H1 (cell line): ENCODE results near the gene IQSEC3.

Experiments used
- CEBPB ChIP-seq: IDR thresholded peaks from 2 replicates; pipeline ENCODE4 v1.6.1; 2012; ENCODE audit warnings: low read depth, low read length
- EP300 ChIP-seq, 2 experiments: IDR thresholded peaks; 1 replicate in 1 of 2; 2 replicates in 1 of 2; pipeline ENCODE4 v1.6.1; 2011 to 2012; ENCODE audit warnings: low read depth in 2 of 2, low read length in 2 of 2, mild to moderate bottlenecking in 2 of 2, borderline replicate concordance in 1 of 2, inconsistent platforms in 1 of 2, moderate library complexity in 1 of 2
- EZH2 ChIP-seq: fragments of 200-600 bp; sonication (generic); IDR thresholded peaks from 2 replicates; pipeline ENCODE4 v1.7.1; 2012; ENCODE audit warnings: low read depth, mild to moderate bottlenecking, moderate library complexity, low read length, inconsistent platforms; ENCODE audit not compliant: severe bottlenecking
- GABPA ChIP-seq: IDR thresholded peaks from 2 replicates; pipeline ENCODE4 v1.6.1; 2011; ENCODE audit warnings: mild to moderate bottlenecking, low read length, moderate library complexity, borderline replicate concordance; ENCODE audit not compliant: insufficient read depth
- HDAC2 ChIP-seq, 2 experiments: fragments of 300-600 bp in 1 of 2; sonication (generic) in 1 of 2; IDR thresholded peaks; 2 replicates each; pipeline ENCODE4 v1.6.1; 2011 to 2012; ENCODE audit warnings: low read depth in 2 of 2, low read length in 2 of 2, mild to moderate bottlenecking in 2 of 2, moderate library complexity in 2 of 2, borderline replicate concordance in 1 of 2, inconsistent platforms in 1 of 2
- MAFK ChIP-seq: IDR thresholded peaks from 2 replicates; pipeline ENCODE4 v1.6.1; 2012; ENCODE audit warnings: low read depth, mild to moderate bottlenecking, improper control_type of control experiment, low read length
- POLR2A ChIP-seq, 2 experiments: IDR thresholded peaks; 1 replicate in 1 of 2; 2 replicates in 1 of 2; pipeline ENCODE4 v1.6.1; 2011; ENCODE audit warnings: low read depth in 2 of 2, low read length in 2 of 2, mild to moderate bottlenecking in 2 of 2; ENCODE audit errors: control extremely low read depth in 1 of 2
- RFX5 ChIP-seq: IDR thresholded peaks from 2 replicates; pipeline ENCODE4 v1.6.1; 2011; ENCODE audit warnings: low read depth, low read length, improper control_type of control experiment, borderline replicate concordance
- SRF ChIP-seq: IDR thresholded peaks from 2 replicates; pipeline ENCODE4 v1.6.1; 2011; ENCODE audit warnings: mild to moderate bottlenecking, low read depth, low read length, moderate library complexity
- SUZ12 ChIP-seq: fragments of 200-600 bp; sonication (generic); IDR thresholded peaks from 2 replicates; pipeline ENCODE4 v1.6.1; 2012; ENCODE audit warnings: mild to moderate bottlenecking, inconsistent platforms, low read length, moderate library complexity, mixed read lengths
- ZNF274 ChIP-seq: IDR thresholded peaks from 2 replicates; pipeline ENCODE4 v1.7.0; 2012; ENCODE audit warnings: low read length, borderline replicate concordance; ENCODE audit errors: extremely low read depth
- TF ChIP-seq, protein P1 (sequence below), 3 experiments: IDR thresholded peaks; 1 replicate in 2 of 3; 2 replicates in 1 of 3; pipeline versions ENCODE4 v1.5.1 to v1.6.1; 2011; ENCODE audit warnings: low read length in 3 of 3, mild to moderate bottlenecking in 3 of 3, inconsistent platforms in 2 of 3, low read depth in 1 of 3, moderate library complexity in 1 of 3; ENCODE audit not compliant: insufficient read depth in 1 of 3; ENCODE audit errors: control extremely low read depth in 1 of 3
- TF ChIP-seq, protein P2 (sequence below): IDR thresholded peaks from 2 replicates; pipeline ENCODE4 v1.6.1; 2012; ENCODE audit warnings: low read length, inconsistent platforms
- TF ChIP-seq, protein P3 (sequence below): IDR thresholded peaks from 2 replicates; pipeline ENCODE4 v1.6.1; 2011; ENCODE audit warnings: low read depth, mild to moderate bottlenecking, low read length; ENCODE audit not compliant: insufficient read depth

DNA sequence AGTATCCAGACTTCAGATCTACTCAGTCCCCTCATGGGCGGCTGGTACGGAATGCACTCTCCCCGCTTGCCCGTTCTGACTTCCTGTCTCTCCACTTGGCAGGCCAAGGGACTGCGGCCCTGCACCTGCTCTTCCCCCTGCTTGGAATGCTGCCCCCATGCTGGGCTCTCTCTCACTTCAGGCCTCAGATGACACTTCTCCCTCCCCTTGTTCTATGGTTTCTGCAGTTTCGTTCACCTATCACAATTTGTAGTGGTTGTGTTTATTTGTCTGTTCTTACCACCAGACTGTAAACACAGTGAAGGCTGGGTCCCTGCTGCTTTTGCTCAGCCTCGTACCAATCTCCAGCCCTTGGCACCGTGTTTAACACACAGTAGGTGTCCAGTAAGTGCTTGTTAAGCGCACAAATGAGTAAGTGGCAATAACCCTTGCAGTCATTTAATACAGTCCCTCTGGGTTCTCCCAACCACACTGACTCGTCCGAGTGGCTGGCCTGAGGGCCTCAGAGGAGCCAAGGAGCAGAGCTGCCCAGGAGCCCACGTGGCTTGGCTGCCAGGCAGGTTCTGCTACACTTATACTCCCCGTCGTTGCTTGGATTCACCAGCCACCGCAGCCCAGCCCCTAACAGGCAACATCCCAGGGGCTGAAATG, 135.6 kb downstream of the IQSEC3 start:
- TF ChIP-seq RFX5, result no peak
- no peak for TF ChIP-seq SRF
- TF ChIP-seq EP300 (IDR thresholded peaks at IDR 0.05; ENCODE audit: borderline replicate concordance in 1 of 2, low read depth in 2 of 2, low read length in 2 of 2), result no peak
- no peak for TF ChIP-seq MAFK
- TF ChIP-seq SUZ12, result no peak
- TF ChIP-seq ZNF274, result no peak
- TF ChIP-seq, protein P1, sequence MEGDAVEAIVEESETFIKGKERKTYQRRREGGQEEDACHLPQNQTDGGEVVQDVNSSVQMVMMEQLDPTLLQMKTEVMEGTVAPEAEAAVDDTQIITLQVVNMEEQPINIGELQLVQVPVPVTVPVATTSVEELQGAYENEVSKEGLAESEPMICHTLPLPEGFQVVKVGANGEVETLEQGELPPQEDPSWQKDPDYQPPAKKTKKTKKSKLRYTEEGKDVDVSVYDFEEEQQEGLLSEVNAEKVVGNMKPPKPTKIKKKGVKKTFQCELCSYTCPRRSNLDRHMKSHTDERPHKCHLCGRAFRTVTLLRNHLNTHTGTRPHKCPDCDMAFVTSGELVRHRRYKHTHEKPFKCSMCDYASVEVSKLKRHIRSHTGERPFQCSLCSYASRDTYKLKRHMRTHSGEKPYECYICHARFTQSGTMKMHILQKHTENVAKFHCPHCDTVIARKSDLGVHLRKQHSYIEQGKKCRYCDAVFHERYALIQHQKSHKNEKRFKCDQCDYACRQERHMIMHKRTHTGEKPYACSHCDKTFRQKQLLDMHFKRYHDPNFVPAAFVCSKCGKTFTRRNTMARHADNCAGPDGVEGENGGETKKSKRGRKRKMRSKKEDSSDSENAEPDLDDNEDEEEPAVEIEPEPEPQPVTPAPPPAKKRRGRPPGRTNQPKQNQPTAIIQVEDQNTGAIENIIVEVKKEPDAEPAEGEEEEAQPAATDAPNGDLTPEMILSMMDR (IDR thresholded peaks at IDR 0.05; ENCODE audit: control extremely low read depth in 1 of 3, insufficient read depth in 1 of 3, low read depth in 1 of 3, low read length in 3 of 3), result no peak
- no peak for TF ChIP-seq EZH2
- TF ChIP-seq, protein P2, sequence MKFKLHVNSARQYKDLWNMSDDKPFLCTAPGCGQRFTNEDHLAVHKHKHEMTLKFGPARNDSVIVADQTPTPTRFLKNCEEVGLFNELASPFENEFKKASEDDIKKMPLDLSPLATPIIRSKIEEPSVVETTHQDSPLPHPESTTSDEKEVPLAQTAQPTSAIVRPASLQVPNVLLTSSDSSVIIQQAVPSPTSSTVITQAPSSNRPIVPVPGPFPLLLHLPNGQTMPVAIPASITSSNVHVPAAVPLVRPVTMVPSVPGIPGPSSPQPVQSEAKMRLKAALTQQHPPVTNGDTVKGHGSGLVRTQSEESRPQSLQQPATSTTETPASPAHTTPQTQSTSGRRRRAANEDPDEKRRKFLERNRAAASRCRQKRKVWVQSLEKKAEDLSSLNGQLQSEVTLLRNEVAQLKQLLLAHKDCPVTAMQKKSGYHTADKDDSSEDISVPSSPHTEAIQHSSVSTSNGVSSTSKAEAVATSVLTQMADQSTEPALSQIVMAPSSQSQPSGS, result no peak
- no peak for TF ChIP-seq POLR2A (IDR thresholded peaks at IDR 0.05; ENCODE audit: control extremely low read depth in 1 of 2, low read depth in 2 of 2, low read length in 2 of 2)
- TF ChIP-seq, protein P3, sequence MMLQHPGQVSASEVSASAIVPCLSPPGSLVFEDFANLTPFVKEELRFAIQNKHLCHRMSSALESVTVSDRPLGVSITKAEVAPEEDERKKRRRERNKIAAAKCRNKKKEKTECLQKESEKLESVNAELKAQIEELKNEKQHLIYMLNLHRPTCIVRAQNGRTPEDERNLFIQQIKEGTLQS, result no peak
- no peak for TF ChIP-seq HDAC2 (IDR thresholded peaks at IDR 0.05; ENCODE audit: borderline replicate concordance in 1 of 2, low read depth in 2 of 2, low read length in 2 of 2)
- no peak for TF ChIP-seq CEBPB
- TF ChIP-seq GABPA, result no peak
